Measurements from ENCODE around the gene EEFSEC.

DNA sequence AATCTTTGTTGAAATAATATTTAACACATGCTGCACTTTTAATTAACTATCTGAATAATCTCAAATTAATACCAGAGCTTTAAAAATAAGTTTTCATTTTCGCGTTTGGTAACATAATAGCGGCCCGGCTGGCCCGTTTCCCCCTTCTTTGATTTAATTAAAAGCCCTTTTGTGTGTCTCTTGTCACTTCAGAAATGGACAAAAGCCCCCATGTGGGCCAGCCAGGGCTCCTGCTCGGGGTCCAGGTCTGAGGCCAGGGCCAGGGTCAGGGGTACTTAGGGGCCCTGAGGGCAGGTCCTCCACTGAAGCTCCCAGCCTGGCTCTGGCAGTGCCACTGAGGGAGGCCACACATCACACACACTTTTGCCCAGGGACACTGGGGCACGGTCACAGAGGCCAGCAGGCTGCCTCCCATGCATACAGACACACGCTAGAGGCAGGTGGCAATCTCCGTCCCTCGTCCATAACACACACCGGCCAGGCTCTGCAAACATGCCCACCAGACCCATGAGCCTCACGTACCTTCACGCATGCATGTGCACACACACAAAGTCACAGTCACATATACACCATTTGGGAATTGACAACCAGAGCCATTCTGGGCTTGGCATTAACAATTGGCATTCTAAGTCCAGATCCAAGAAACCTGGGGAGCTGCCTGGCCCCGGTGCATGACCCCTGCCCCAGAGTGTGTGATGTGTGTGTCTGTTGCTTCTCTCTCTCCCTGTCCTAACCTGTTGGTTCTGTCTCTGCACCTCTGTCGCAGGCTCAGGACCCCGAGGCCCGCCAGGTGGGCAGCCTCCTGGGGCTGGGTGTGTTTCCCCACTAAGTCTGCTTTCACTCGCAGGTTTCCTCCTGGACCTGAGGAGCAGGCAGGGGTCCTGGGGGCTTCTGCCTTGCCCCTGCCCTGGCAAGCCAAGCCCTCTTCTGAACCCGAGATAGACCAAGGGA lies 274.9 kb downstream of the EEFSEC start:
- TF ChIP-seq EP300 (IDR thresholded peaks at IDR 0.05) (no peak), POLR2A (IDR thresholded peaks at IDR 0.05) (no peak)
- TF ChIP-seq, protein P1, sequence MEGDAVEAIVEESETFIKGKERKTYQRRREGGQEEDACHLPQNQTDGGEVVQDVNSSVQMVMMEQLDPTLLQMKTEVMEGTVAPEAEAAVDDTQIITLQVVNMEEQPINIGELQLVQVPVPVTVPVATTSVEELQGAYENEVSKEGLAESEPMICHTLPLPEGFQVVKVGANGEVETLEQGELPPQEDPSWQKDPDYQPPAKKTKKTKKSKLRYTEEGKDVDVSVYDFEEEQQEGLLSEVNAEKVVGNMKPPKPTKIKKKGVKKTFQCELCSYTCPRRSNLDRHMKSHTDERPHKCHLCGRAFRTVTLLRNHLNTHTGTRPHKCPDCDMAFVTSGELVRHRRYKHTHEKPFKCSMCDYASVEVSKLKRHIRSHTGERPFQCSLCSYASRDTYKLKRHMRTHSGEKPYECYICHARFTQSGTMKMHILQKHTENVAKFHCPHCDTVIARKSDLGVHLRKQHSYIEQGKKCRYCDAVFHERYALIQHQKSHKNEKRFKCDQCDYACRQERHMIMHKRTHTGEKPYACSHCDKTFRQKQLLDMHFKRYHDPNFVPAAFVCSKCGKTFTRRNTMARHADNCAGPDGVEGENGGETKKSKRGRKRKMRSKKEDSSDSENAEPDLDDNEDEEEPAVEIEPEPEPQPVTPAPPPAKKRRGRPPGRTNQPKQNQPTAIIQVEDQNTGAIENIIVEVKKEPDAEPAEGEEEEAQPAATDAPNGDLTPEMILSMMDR (IDR thresholded peaks at IDR 0.05) = no peak
